T47D (cell line): ENCODE measurements around the gene FYCO1.
A peak's percentile ranks its signal among the peaks of the same experiment; 100 is the strongest.

Experiments
- DNase-seq, 2 experiments: peaks; one replicate each; pipeline versions ENCODE4 v3.0.0 to v3.0.0-alpha.2; 2011 to 2012; ENCODE audit warnings: low read depth in 1 of 2, low spot score in 1 of 2
- JUND ChIP-seq: IDR thresholded peaks from 2 replicates; pipeline ENCODE4 v1.6.1; 2012; ENCODE audit warnings: low read depth
- in situ Hi-C: cut with HindIII; loops from 2 replicates; pipeline ENCODE4 v1.10.0; 2016; ENCODE audit warnings: low sequenced_read_pairs, low pct_unique_long_range_greater_than_20kb

The FYCO1 gene

DNA sequence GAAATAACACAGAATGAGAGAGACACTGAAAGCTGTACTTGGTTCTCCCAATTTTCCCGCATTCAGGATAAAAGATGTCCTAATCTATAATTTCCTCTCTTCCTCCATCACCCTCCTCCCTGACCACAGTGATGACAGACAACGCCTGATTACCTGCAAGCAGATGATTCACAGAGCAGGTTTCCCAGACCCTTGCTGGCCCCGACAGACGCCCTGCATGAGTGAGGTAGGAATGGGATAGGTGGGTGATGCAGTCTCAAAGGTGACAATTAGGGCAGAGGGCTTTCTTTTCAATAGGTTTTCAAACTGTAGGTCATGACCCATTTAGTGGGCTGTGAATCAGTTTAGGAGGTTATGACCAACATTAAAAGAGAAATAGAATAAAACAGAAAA, 57.6 kb downstream of the FYCO1 start:
- no peak for TF ChIP-seq JUND
- in situ Hi-C loops: no loop called here
- no peak for DNase-seq

DNA sequence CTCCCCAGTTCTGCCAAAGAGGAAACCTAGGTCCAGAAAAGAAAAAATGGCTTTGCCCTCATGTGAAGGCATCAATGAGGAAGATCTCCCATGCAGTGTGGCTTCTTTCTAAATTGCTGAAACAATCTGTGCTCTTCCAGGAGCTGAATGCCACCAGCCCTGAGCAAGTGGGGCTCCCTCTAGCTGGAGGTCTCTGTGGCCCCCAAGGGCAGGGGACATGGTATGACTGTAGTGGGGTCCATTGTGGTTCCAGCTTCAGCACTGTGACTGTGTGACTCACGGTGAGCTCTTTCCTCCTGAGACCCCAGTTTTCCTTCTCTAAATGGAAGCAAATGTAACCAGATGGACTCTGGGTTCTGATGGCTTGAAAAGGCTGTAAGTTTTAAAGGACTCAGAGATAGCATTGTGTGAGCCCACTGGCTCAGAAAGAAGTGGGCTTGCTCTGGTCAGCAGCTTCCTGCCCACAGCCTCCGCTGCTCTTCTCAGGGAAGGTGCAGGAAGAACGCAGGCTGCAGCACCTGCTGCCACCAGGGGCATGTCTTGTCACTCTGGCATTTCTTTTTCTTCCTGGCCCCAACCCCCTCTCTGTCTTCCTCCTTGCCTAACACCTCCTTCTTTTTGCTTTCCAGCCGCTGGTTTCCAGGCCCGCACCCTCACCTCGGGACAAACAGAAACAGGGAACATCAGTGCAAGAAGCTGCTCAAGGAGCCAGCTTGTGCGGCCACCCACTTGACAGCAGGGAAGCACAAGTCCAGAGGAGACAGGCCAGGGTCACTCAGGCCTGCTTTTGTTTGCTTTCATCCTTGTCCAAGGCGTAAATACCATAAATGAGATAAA, 58.2 kb downstream of the FYCO1 start:
- in situ Hi-C loops: no loop called here
- no peak for TF ChIP-seq JUND
- no peak for DNase-seq

- DNase-seq: no peak
- in situ Hi-C loops: no loop called here
- TF ChIP-seq JUND: no peak
Observed at GRCh38 chr3:45936261-45936660, 59.4 kb downstream of the FYCO1 start.

DNA sequence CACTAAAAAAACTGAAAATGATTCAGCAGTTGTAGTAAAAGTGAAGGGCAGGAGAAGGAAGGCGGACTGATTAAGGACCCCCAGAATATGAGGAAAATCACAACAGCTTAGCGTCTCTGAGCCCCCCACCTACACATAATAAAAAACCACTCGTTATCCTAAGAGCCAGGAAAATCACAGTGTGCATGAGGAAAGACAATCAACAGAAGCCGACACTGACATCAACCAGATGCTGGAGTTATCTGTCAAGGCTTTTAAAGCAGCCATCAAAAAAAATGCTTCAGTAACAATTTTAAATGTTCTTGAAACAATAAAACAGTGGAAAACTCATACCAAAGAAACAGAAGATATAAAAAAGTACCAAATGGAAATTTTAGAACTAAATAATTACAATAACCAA, 62.0 kb downstream of the FYCO1 start:
- in situ Hi-C loops: no loop called here
- no peak for TF ChIP-seq JUND
- DNase-seq: no peak

DNA sequence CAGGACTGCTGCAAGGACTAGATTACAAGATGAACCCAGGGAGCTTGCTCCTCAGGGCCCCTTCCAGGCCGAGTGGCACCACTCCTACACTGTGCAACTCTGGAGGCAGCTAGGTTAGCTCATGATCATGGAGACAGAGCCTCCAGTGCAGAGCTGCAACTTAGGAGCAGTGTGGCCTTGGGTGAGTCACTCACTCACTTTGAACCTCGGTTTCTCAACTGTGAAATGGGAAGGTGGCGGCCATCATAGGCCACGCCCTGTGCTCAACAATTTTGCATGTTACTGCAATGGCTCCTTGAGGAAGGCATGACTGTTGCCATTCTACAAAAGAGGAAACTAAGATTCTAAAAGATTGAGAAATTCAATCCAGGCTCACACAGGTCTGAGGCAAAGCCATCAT, 63.5 kb downstream of the FYCO1 start:
- in situ Hi-C loops: no loop called here
- no peak for TF ChIP-seq JUND
- no peak for DNase-seq

GRCh38 chr3:45931496-45931895, 64.1 kb downstream of the FYCO1 start:
- TF ChIP-seq JUND: no peak
- in situ Hi-C loops: no loop called here

GRCh38 chr3:45929042-45929679, 66.5 kb downstream of the FYCO1 start:
- in situ Hi-C loops: no loop called here
- no peak for TF ChIP-seq JUND
- peak; percentile 55 to 66 for DNase-seq

More at GRCh38 chr3:45931496-45931895, 64.1 kb downstream of the FYCO1 start:
- no peak for DNase-seq

DNA sequence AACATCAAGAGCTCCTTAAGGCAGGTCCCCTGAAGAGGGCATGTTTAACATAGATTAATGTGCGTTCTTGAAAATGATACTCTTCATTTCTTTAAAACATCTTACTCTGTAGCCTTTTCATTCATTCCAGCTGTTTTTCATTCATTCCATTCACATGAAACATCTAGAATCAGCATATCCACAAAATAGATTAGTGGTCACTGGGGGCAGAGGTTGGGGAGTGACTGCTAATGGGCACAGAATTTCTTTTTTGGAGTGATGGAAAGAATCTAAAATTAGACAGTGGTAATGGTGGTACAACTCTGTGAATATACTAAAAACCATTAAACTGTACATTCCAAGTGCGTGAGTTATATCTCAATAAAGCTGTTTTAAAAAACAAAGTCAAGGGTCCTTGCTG, 67.7 kb downstream of the FYCO1 start:
- no peak for DNase-seq
- in situ Hi-C loops: no loop called here
- no peak for TF ChIP-seq JUND

GRCh38 chr3:45923755-45924154, 71.9 kb downstream of the FYCO1 start:
- DNase-seq: no peak
- no peak for TF ChIP-seq JUND
- in situ Hi-C loops: no loop called here

DNA sequence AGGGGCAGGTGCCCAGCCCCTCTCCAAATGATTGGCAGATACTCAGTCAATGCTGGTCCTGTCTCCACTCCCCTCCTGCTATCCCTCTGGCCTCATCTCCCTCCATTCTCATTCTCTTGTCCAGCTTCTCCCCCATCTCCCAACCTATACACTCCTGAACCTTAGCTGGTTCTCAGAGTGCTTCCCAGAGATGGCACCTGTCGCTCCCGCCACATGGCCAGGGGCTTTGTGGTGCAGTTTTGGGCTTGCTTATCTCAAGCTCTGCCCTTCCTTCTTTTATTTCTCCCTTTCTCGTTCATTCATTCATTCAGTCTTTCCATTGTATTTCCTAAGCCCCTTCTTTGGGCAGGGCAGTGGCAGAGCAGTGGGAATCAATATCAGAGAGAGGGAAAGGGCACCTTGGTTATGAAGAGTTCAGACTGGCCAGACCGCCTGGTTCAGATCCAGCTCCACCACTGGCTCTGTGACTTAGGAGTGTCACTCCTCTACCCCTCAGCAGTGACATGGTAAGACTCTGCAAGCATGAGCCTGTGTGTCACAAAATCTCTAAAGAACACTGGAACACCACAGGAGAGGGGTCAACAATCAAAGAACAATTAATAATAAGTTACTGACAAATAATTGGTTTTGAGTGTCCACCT, 72.6 kb downstream of the FYCO1 start:
- TF ChIP-seq JUND: no peak
- in situ Hi-C loops: no loop called here
- DNase-seq: no peak

DNA sequence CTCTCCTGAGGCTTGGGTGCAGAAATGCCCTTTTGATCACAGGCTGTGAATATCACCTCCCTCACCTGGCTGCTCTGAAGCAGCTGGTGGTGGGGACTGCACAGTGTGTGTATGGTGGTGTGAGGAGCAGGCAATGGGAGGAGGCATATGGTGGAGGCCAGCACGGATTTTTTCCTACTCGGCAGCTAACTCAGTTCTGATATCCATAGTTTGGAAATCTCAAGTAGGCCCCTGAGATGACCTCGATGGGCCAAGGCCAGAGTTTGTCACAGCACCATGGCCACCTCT, 73.6 kb downstream of the FYCO1 start:
- no peak for DNase-seq
- no peak for TF ChIP-seq JUND
- in situ Hi-C loops: no loop called here

DNA sequence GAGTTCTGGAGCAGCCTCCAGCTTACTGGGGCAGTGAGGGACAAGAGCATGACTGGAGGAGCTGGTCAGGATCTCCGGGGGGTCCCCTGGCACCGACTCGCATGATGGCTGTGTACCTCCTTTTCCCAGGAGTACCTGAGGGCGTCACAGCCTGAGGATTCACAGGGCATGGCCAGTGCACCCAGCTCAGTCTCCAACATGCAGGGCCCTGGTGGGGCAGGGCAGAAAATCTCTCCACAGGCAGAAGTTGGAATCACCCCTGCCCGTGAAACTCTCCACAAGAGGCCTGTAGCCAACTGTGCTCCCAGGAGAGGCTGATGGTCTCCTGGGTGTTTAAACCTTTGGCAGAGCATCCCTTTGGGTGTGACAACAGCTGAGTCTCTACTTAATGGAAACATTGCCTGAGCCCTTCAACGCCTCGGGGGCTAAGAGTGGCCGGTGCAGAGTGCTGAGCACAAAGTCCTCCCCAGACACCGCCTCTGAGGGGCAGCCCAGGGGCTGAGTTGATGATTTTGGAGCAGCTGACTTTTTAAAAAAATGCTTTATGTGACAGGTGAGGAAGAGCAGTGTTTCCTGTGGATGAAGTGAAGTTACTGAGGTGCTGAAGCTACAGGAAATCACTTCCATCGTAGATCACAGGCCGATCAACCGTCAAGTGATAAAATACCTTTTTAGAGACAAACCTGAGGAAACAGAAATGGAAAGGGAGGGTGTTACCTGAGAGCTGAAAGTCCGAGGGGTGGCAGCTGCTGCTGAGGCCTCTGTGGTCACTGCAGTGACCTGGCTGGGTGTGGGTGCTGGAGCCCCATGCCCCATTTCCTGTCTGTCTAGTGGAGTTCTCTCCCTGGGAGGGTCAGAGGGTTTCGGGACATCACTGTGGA, 74.2 kb downstream of the FYCO1 start:
- TF ChIP-seq JUND: no peak
- no peak for DNase-seq
- in situ Hi-C loops: no loop called here
